OCI-LY7 (cell line): ENCODE measurements around the gene CFAP65.

ENCODE experiments used
- EZH2phosphoT487 ChIP-seq: fragments of 200-600 bp; sonication (generic); IDR thresholded peaks from 2 replicates; pipeline ENCODE4 v1.6.1; 2018; ENCODE audit warnings: low read depth, borderline replicate concordance, mild to moderate bottlenecking, mixed run types, antibody characterized with exemption, low read length, moderate library complexity, mixed read lengths
- TF ChIP-seq, protein P1 (sequence below): fragments of 200-600 bp; sonication (generic); conservative IDR thresholded peaks from 2 replicates; pipeline ENCODE4 v1.5.1; 2014; ENCODE audit warnings: mild to moderate bottlenecking, antibody characterized with exemption, low read length, moderate library complexity, mixed read lengths

DNA sequence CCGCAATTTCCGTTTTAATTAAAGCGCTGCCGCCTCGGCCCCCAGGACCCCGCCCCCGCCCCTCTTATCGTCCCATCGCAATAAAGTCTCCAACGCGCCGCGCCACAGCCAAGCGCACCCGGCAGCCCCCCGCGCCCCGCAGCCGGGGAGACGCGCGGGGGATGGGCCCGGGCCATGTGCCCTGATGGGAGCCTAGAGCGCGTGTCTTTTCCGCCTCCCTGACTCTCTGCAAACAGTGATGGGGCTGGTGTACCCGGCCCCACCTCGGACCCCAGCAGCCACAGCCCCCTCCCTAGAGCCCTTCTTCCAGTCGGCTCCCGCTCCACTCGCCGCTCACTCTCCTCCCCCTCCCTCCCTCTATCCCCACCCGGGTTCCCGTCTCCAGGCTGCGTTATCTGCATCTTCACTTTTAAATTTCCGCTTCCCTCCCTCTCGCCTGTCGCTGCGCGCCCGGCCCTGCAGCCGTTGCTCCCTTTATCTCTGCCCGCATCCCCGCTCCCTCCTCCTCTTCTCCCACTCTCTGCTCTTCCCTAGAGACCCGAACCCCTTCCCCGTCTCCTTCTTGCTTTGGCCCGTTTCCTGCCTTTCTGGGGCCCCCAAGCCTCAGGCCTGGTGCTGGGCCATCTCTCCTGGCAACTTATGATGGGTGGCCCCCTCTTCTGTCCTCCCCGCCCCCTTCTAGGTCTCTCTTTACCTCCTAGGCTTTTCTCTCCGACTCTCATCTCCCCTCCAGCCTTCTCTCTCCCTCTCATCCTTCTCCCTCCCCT is 55.8 kb downstream of the CFAP65 start:
- TF ChIP-seq, protein P1, sequence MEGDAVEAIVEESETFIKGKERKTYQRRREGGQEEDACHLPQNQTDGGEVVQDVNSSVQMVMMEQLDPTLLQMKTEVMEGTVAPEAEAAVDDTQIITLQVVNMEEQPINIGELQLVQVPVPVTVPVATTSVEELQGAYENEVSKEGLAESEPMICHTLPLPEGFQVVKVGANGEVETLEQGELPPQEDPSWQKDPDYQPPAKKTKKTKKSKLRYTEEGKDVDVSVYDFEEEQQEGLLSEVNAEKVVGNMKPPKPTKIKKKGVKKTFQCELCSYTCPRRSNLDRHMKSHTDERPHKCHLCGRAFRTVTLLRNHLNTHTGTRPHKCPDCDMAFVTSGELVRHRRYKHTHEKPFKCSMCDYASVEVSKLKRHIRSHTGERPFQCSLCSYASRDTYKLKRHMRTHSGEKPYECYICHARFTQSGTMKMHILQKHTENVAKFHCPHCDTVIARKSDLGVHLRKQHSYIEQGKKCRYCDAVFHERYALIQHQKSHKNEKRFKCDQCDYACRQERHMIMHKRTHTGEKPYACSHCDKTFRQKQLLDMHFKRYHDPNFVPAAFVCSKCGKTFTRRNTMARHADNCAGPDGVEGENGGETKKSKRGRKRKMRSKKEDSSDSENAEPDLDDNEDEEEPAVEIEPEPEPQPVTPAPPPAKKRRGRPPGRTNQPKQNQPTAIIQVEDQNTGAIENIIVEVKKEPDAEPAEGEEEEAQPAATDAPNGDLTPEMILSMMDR = no peak
- no peak for TF ChIP-seq EZH2phosphoT487
